GM10266 (cell line): Measurements from ENCODE around the gene DMRTA1.
"Not testable (repeated sequence)": the region's sequence is repeated elsewhere in the genome, so short reads cannot be mapped to it uniquely, and the experiment has no call there.

Experiments
- DNase-seq: peaks from one replicate; pipeline ENCODE4 v3.0.0; 2012; ENCODE audit errors: extremely low spot score
- CTCF ChIP-seq: IDR thresholded peaks from 2 replicates; pipeline ENCODE4 v1.5.1; 2012; ENCODE audit warnings: mild to moderate bottlenecking, low read depth; ENCODE audit not compliant: control insufficient read depth, insufficient read depth; ENCODE audit errors: missing control alignments

DMRTA1 gene

DNA sequence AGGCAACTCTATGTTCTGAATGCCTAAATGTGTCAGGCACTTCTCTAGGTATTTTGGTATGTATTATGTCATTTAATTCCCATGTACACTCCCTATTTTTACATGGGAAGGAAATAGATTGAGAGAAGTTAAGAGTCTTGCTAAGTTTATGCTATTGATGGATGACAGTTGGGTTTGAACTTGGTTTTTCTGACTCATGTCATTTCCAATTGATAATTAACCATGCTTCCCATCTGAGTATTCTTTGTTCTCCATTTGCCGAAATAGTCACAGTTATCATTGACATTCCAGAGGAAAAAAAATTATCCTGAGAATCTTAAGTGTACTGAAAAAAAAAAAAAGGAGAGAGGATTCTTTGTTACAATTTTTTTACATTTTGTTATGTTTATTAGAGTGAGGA is 23.1 kb upstream of the DMRTA1 start:
- DNase-seq, result no peak
- no peak for TF ChIP-seq CTCF

DNA sequence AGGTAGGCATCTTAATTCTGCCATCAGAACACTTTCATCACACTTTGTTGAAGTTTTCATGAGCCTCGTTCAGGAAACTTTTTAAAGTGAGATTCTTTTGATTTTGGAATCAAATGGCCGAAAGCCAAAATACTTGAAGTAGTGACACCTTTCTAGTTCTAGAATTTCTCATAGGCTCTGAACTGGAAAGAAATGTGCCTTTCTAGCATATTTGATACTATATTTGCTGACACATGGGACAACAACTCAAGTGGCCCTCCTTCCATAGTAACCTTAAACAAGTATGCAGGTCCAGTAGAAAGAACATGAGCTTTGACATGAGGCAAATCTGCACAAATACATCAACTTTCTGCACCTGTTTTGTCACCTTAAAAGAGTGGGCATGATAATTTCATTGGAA is 22.0 kb upstream of the DMRTA1 start:
- no peak for DNase-seq
- no peak for TF ChIP-seq CTCF

- DNase-seq, result no peak
- no peak for TF ChIP-seq CTCF
These were observed 21.1 kb upstream of the DMRTA1 start for GRCh38 chr9:22425551-22425950.

- DNase-seq, result no peak
- no peak for TF ChIP-seq CTCF
These were observed 19.3 kb upstream of the DMRTA1 start for GRCh38 chr9:22427226-22427880.

DNA sequence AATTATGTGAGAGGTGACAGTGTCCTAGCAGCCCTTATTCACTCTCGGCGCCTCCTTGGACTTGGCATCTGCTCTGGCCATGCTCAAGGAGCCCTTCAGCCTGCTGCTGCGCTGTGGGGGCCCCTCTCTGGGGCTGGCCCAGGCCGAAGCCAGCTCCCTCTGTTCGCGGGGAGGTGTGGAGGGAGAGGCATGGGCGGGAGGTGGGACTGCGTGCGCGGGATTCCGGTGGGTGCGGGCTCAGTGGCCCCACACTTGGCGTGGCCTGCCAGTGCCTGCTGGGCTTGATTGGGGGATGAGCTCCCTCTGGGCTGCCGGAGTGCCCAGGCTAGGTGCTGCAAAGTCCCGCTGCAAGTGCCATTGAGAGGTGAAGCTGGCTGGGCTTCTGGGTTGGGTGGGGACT is 12.9 kb upstream of the DMRTA1 start:
- no peak for DNase-seq
- no peak for TF ChIP-seq CTCF

- not testable (repeated sequence) for DNase-seq
These were observed 11.4 kb upstream of the DMRTA1 start for GRCh38 chr9:22435252-22435651.

DNA sequence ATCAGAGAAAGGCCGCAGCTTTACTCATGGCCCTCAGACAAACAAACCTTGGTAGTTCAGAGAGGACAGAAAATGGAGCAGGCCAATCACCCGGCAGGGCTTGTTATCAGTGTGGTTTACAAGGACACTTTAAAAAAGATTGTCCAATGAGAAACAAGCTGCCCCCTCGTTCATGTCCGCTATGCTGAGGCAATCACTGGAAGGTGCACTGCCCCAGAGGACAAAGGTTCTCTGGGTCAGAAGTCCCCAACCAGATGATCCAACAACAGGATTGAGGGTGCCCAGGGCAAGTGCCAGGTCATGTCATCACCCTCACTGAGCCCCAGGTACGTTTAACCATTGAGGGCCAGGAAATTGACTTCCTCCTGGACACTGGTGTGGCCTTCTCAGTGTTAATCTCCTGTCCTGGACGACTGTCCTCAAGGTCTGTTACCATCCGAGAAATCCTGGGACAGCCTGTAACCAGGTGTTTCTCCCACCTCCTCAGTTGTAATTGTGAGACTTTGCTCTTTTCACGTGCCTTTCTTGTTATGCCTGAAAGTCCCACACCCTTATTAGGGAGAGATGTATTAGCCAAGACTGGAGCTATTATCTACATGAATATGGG is 9.1 kb upstream of the DMRTA1 start:
- DNase-seq, result not testable (repeated sequence)

GRCh38 chr9:22440841-22441240 is 5.8 kb upstream of the DMRTA1 start:
- DNase-seq, result no peak
- no peak for TF ChIP-seq CTCF
